ENCODE data around the gene DRD3. TPM values are rescaled to one million over a fixed set of nuclear protein-coding genes. Genes with fewer than 3 reads are reported as not detected.

Gene DRD3
- total RNA-seq, 1 experiment from 2014 or later = not detected

DNA sequence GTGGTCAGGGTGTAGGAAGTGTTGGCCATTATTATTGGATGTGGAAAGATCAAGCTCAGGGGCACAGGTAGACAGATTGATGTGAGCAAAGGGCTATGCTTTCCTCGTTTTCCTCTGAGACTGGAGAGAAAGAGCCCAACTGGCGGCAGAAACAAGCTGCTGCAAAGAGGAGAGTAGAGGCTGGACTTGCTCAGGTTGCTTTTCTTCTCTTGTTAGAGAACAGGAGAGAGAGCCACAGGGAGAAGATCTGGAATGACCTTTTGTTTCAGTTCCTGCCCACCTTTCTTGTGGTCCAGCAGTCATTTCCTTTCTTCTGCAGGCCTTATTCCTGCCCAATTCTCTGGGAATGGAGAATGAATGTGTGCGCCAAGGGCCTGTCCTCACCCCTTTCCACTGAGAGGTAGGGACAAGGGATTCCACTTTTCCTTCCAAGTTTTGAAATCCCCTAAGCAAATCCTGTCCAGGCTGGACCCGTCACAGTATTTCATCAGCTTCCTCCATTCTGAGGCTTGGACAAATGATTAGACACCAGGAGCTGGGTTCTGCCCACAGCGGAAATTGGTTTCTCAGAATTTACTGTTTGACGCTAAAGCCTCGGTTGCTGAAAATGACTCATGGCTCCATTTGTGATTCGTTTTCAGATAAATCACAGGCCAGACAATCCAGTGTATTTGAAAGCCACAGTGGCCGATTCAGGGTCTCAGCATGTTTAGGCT is 42.5 kb upstream of the DRD3 start:
- Mint-ChIP-seq H3K27ac (no peak overlapping the region; a peak in 1 of 7 replicates), H3K36me3 (ENCODE audit: insufficient read depth in 1 of 3, low read depth in 3 of 3) (peaks cover 6 to 18% (median 10%) of the 10 kb centered on the region in 3 experiments; a peak in 6 of 7 replicates), H3K9me3 (peaks cover 18 to 19% of the 10 kb centered on the region in 2 experiments), H3K4me1 (peaks cover 6 to 10% of the 10 kb centered on the region in 2 experiments), H3K27me3 (ENCODE audit: low read depth) (peaks cover 2% of the 10 kb centered on the region), H3K4me3 (no peak overlapping the region)
- Histone ChIP-seq H3K4me1 (ENCODE audit: insufficient read depth, low read length) (peaks cover 5% of the 10 kb centered on the region), H4K20me1 (ENCODE audit: control insufficient read depth, insufficient read depth, insufficient read length) (no peaks in the 10 kb centered on the region), H3K23ac (ENCODE audit: insufficient read length, low read depth, low read length) (no peak overlapping the region), H3K79me2 (ENCODE audit: insufficient read depth, low read length) (no peaks in the 10 kb centered on the region), H3K4me2 (ENCODE audit: insufficient read depth, insufficient read length, low read length) (no peak overlapping the region), H3K9me3 (ENCODE audit: control insufficient read depth, low read depth, low read length) (no peaks in the 10 kb centered on the region), H3K79me1 (ENCODE audit: insufficient read depth, low read depth, low read length, poor library complexity, severe bottlenecking) (no peaks in the 10 kb centered on the region), H3K27ac (ENCODE audit: insufficient read length, low read depth, low read length) (no peak overlapping the region), H3K18ac (ENCODE audit: insufficient read length, low read depth, low read length) (no peak overlapping the region), H2BK120ac (ENCODE audit: low read depth, low read length, poor library complexity, severe bottlenecking) (no peak overlapping the region), H3K4ac (ENCODE audit: low read depth, low read length) (no peak overlapping the region), H2BK15ac (ENCODE audit: low read depth, low read length) (no peak overlapping the region), H3K9ac (ENCODE audit: extremely low read depth, insufficient read length, low read length) (no peak overlapping the region), H2AFZ (ENCODE audit: low read length) (no peak overlapping the region), H3K14ac (ENCODE audit: insufficient read depth, low read length) (no peak overlapping the region), H2BK20ac (ENCODE audit: low read depth, low read length, poor library complexity, severe bottlenecking) (no peak overlapping the region), H4K91ac (ENCODE audit: insufficient read length, low read depth, low read length) (no peak overlapping the region), H4K5ac (ENCODE audit: insufficient read length, low read depth, low read length) (no peak overlapping the region), H3K23me2 (ENCODE audit: insufficient read length, low read depth, low read length, poor library complexity, severe bottlenecking) (no peaks in the 10 kb centered on the region), H2BK12ac (ENCODE audit: insufficient read length, low read depth, low read length) (no peak overlapping the region), H3K56ac (ENCODE audit: insufficient read length, low read depth, low read length) (no peak overlapping the region), H3K27me3 (ENCODE audit: insufficient read depth, low read length) (no peaks in the 10 kb centered on the region; the same call in 1 of the 2 replicates), H2AK5ac (ENCODE audit: insufficient read length, low read length) (no peak overlapping the region), H4K8ac (replicated peaks; ENCODE audit: insufficient read length, low read depth, low read length) (no peak overlapping the region), H3T11ph (ENCODE audit: low read length) (no peak overlapping the region), H2BK5ac (ENCODE audit: insufficient read length, low read length) (no peak overlapping the region)
- TF ChIP-seq, protein P1, sequence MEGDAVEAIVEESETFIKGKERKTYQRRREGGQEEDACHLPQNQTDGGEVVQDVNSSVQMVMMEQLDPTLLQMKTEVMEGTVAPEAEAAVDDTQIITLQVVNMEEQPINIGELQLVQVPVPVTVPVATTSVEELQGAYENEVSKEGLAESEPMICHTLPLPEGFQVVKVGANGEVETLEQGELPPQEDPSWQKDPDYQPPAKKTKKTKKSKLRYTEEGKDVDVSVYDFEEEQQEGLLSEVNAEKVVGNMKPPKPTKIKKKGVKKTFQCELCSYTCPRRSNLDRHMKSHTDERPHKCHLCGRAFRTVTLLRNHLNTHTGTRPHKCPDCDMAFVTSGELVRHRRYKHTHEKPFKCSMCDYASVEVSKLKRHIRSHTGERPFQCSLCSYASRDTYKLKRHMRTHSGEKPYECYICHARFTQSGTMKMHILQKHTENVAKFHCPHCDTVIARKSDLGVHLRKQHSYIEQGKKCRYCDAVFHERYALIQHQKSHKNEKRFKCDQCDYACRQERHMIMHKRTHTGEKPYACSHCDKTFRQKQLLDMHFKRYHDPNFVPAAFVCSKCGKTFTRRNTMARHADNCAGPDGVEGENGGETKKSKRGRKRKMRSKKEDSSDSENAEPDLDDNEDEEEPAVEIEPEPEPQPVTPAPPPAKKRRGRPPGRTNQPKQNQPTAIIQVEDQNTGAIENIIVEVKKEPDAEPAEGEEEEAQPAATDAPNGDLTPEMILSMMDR (conservative IDR thresholded peaks at IDR 0.05) = no peak
- WGBS (ENCODE audit: extremely low coverage, insufficient read length, low lambda C conversion rate) = no CpG with 5 or more reads among the region's 9 CpGs
- no peak for DNase-seq

Measured in H9 (cell line).